Neutrophil (primary cell): ENCODE measurements around the gene STIM2.

Experiments
- H3K27ac ChIP-seq: fragments of 200-600 bp; sonication (generic); 2 replicates; pipeline ENCODE4 v1.5.1; 2016; ENCODE audit warnings: mild to moderate bottlenecking, moderate library complexity
- H3K27me3 ChIP-seq: fragments of 200-600 bp; sonication (generic); 2 replicates; pipeline ENCODE4 v1.6.0; 2016; ENCODE audit warnings: mild to moderate bottlenecking
- H3K36me3 ChIP-seq: fragments of 200-600 bp; sonication (generic); 2 replicates; pipeline ENCODE4 v1.5.1; 2017
- H3K4me1 ChIP-seq, 2 experiments: fragments of 200-600 bp in 1 of 2; sonication (generic) in 1 of 2; 1 replicate in 1 of 2; 2 replicates in 1 of 2; pipeline versions ENCODE4 v1.5.1 to v1.6.1; 2013 to 2016; ENCODE audit warnings: low read depth in 1 of 2, low read length in 1 of 2, mild to moderate bottlenecking in 1 of 2, moderate library complexity in 1 of 2; ENCODE audit not compliant: control insufficient read depth in 1 of 2, insufficient read depth in 1 of 2
- H3K4me3 ChIP-seq, 2 experiments: fragments of 200-600 bp in 1 of 2; sonication (generic) in 1 of 2; 1 replicate in 1 of 2; 2 replicates in 1 of 2; pipeline ENCODE4 v1.5.1; 2013 to 2016; ENCODE audit warnings: low read depth in 1 of 2, low read length in 1 of 2, mild to moderate bottlenecking in 1 of 2, moderate library complexity in 1 of 2
- H3K9me3 ChIP-seq: fragments of 200-600 bp; sonication (generic); 2 replicates; pipeline ENCODE4 v1.5.1; 2016
- TF ChIP-seq, protein P1 (sequence below): fragments of 200-600 bp; sonication (generic); IDR thresholded peaks from 2 replicates; pipeline ENCODE4 v1.5.1; 2016; ENCODE audit warnings: antibody characterized with exemption

Gene STIM2

DNA sequence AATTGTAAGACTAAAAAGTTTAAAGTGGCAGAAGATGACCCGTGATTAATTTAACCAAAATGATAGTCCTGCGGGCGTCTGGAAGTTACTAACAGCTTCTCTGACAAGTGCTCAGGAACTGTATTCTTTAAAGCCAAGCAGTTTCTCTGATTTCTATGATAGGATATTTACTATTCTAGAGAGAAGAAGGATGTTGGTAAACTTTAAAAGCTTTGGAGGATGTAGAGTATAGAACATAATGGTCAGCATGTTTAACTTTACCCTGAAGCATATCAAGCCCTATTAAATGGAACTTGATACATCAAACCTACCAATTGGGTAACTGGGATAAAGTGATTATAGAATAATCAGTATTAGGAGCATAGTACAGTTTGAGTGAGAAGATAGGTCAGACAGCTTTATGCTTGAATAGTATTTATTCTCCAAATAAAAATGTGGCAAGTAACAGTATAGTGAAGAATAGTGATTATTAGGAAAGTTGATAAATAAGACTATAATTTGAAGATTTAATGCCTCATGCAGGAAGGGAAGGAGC is 1.8 kb downstream of the STIM2 start:
- peaks cover 7% of the 10 kb centered on the region for H3K27me3 ChIP-seq
- no peaks in the 10 kb centered on the region for H3K9me3 ChIP-seq
- no peaks in the 10 kb centered on the region for H3K36me3 ChIP-seq
- TF ChIP-seq, protein P1, sequence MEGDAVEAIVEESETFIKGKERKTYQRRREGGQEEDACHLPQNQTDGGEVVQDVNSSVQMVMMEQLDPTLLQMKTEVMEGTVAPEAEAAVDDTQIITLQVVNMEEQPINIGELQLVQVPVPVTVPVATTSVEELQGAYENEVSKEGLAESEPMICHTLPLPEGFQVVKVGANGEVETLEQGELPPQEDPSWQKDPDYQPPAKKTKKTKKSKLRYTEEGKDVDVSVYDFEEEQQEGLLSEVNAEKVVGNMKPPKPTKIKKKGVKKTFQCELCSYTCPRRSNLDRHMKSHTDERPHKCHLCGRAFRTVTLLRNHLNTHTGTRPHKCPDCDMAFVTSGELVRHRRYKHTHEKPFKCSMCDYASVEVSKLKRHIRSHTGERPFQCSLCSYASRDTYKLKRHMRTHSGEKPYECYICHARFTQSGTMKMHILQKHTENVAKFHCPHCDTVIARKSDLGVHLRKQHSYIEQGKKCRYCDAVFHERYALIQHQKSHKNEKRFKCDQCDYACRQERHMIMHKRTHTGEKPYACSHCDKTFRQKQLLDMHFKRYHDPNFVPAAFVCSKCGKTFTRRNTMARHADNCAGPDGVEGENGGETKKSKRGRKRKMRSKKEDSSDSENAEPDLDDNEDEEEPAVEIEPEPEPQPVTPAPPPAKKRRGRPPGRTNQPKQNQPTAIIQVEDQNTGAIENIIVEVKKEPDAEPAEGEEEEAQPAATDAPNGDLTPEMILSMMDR = no peak
- no peak overlapping the region for H3K27ac ChIP-seq
- H3K4me1 ChIP-seq = peaks cover 52 to 60% of the 10 kb centered on the region in 2 experiments
- peak overlapping the region; percentile 71 to 73 for H3K4me3 ChIP-seq

- no peaks in the 10 kb centered on the region for H3K36me3 ChIP-seq
- peaks cover 7% of the 10 kb centered on the region for H3K27me3 ChIP-seq
- no peak overlapping the region for H3K4me3 ChIP-seq
- H3K9me3 ChIP-seq = no peaks in the 10 kb centered on the region
- no peak overlapping the region for H3K27ac ChIP-seq
- TF ChIP-seq, protein P1 = no peak
- peaks cover 43 to 51% of the 10 kb centered on the region in 2 experiments for H3K4me1 ChIP-seq
These were observed 2.9 kb downstream of the STIM2 start for GRCh38 chr4:26863512-26863911.

DNA sequence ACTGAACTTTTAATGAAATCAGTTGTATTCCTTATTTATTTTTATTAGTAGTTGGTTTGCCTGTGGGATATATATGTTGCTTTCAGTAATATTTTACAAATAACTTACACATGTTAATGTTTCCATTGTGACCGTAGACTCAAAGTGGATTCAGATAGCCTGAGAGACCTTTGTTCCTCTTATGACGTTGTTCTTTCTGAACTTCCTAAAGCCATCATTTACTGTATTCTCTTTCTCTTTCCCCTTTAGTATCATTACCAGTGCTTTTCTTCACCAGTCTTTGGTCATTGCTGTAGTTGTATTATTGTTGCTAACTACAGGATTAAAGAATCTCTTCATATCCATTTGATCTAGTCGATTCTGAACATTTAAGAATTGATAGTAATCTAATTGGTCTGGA is 4.3 kb downstream of the STIM2 start:
- H3K27ac ChIP-seq = peak overlapping the region; percentile 85
- no peaks in the 10 kb centered on the region for H3K36me3 ChIP-seq
- peak overlapping the region in 1 of 2 experiments; percentile 12 for H3K4me3 ChIP-seq
- TF ChIP-seq, protein P1 = no peak
- H3K27me3 ChIP-seq = peaks cover 7% of the 10 kb centered on the region
- H3K9me3 ChIP-seq = no peaks in the 10 kb centered on the region
- H3K4me1 ChIP-seq = peaks cover 30 to 37% of the 10 kb centered on the region in 2 experiments

- no peak overlapping the region for H3K27ac ChIP-seq
- peaks cover 7% of the 10 kb centered on the region for H3K27me3 ChIP-seq
- H3K4me1 ChIP-seq = peaks cover 26 to 33% of the 10 kb centered on the region in 2 experiments
- TF ChIP-seq, protein P1 = no peak
- no peak overlapping the region for H3K4me3 ChIP-seq
- H3K9me3 ChIP-seq = no peaks in the 10 kb centered on the region
- H3K36me3 ChIP-seq = no peaks in the 10 kb centered on the region
These were observed 5.6 kb downstream of the STIM2 start for GRCh38 chr4:26866203-26866602.

DNA sequence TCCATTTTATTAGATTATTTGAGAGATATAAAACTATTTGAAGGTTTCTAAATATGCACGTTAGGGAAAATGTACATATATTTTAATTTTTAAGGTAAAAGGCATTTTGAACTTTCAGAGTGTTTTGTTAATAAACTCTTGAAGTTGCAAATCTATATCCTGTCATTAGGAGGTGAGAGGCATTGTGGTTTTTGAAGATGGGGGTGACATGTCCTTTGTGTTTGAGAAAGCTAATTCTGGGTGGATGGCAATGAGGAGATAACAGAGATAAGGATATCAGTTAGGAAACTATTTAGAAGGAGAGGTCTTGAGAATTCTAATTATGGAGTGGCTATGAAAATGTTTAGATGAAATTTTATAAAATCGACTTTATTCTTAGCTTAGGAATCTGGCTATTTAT is 6.1 kb downstream of the STIM2 start:
- Histone ChIP-seq H3K4me1 (peaks cover 21 to 31% of the 10 kb centered on the region in 2 experiments), H3K36me3 (no peaks in the 10 kb centered on the region), H3K27ac (no peak overlapping the region), H3K9me3 (no peaks in the 10 kb centered on the region), H3K27me3 (peaks cover 7% of the 10 kb centered on the region), H3K4me3 (no peak overlapping the region)
- TF ChIP-seq, protein P1 = no peak
